SU-DHL-6 (cell line): ENCODE results near the gene NEU4.

Experiments
- H2AFZ ChIP-seq: fragments of 200-600 bp; sonication (generic); 2 replicates; pipeline ENCODE4 v1.6.1; 2014; ENCODE audit warnings: low read depth, mild to moderate bottlenecking, moderate library complexity, mixed read lengths, antibody characterized with exemption, low read length; ENCODE audit not compliant: severe bottlenecking
- H3F3A ChIP-seq: fragments of 200-600 bp; shearing (Covaris generic); 2 replicates; pipeline ENCODE4 v1.6.0; 2016; ENCODE audit warnings: antibody characterized with exemption, mild to moderate bottlenecking; ENCODE audit not compliant: insufficient read depth
- H3K27ac ChIP-seq: fragments of 200-600 bp; sonication (generic); 2 replicates; pipeline ENCODE4 v1.5.1; 2016; ENCODE audit warnings: low read depth, mild to moderate bottlenecking, low read length, moderate library complexity, mixed read lengths
- H3K27me3 ChIP-seq: fragments of 200-600 bp; sonication (generic), shearing (Covaris generic); 2 replicates; pipeline ENCODE4 v1.6.0; 2014; ENCODE audit warnings: mild to moderate bottlenecking, low read length
- H3K36me3 ChIP-seq: fragments of 200-600 bp; sonication (generic); 2 replicates; pipeline ENCODE4 v1.6.1; 2014; ENCODE audit warnings: mild to moderate bottlenecking, low read length, mixed read lengths
- H3K4me2 ChIP-seq: fragments of 300-600, 200-600 bp; shearing (Covaris generic), sonication (generic); 2 replicates; pipeline ENCODE4 v1.6.0; 2014; ENCODE audit warnings: low read length, low read depth, mild to moderate bottlenecking; ENCODE audit not compliant: poor library complexity, severe bottlenecking
- H3K4me3 ChIP-seq: fragments of 200-600 bp; sonication (generic); 2 replicates; pipeline ENCODE4 v1.5.1; 2014; ENCODE audit warnings: antibody characterized with exemption, low read length, mild to moderate bottlenecking, mixed read lengths; ENCODE audit not compliant: insufficient read depth, poor library complexity, severe bottlenecking
- H3K79me2 ChIP-seq: fragments of 200-600 bp; sonication (generic); 2 replicates; pipeline ENCODE4 v1.6.1; 2014; ENCODE audit warnings: mild to moderate bottlenecking, low read length, moderate library complexity; ENCODE audit not compliant: insufficient read depth
- H3K9ac ChIP-seq: fragments of 200-600 bp; sonication (generic); 2 replicates; pipeline ENCODE4 v1.7.0; 2014; ENCODE audit warnings: mild to moderate bottlenecking, low read length
- H3K9me2 ChIP-seq: fragments of 200-600 bp; sonication (generic); replicated peaks from 2 replicates; pipeline ENCODE4 v1.6.1; 2014; ENCODE audit warnings: low read length; ENCODE audit not compliant: insufficient read depth
- H3K9me3 ChIP-seq: fragments of 200-600 bp; sonication (generic); 2 replicates; pipeline ENCODE4 v1.6.1; 2014; ENCODE audit warnings: low read length, mixed read lengths; ENCODE audit not compliant: insufficient read depth
- H4K20me1 ChIP-seq: fragments of 200-600 bp; sonication (generic); 2 replicates; pipeline ENCODE4 v1.6.1; 2014; ENCODE audit warnings: low read depth, mild to moderate bottlenecking, antibody characterized with exemption, low read length, moderate library complexity, mixed read lengths
- CTCF ChIP-seq: fragments of 200-600 bp; sonication (generic); IDR thresholded peaks from one replicate; pipeline ENCODE4 v1.5.1; 2017; ENCODE audit warnings: antibody characterized with exemption, mild to moderate bottlenecking, low read length, moderate library complexity; ENCODE audit not compliant: insufficient read depth, poor library complexity, severe bottlenecking
- EZH2phosphoT487 ChIP-seq: fragments of 200-600 bp; sonication (generic), shearing (Covaris generic); conservative IDR thresholded peaks from 2 replicates; pipeline ENCODE4 v1.6.1; 2018; ENCODE audit warnings: mild to moderate bottlenecking, antibody characterized with exemption, low read length, moderate library complexity, mixed read lengths

Gene NEU4

GRCh38 chr2:241814393-241814642, 5.3 kb downstream of the NEU4 start:
- H3K36me3 ChIP-seq, result no peaks in the 10 kb centered on the region
- no peaks in the 10 kb centered on the region for H3K79me2 ChIP-seq
- no peak overlapping the region for H3K4me3 ChIP-seq
- H3K9me2 ChIP-seq, result no peaks in the 10 kb centered on the region
- no peaks in the 10 kb centered on the region for H3K27me3 ChIP-seq
- no peaks in the 10 kb centered on the region for H4K20me1 ChIP-seq
- H3K9me3 ChIP-seq, result no peaks in the 10 kb centered on the region
- no peak overlapping the region for H3K27ac ChIP-seq
- no peaks in the 10 kb centered on the region for H3F3A ChIP-seq
- H3K9ac ChIP-seq, result no peak overlapping the region
- TF ChIP-seq EZH2phosphoT487 (no peak), CTCF (no peak)
- H2AFZ ChIP-seq, result no peak overlapping the region
- no peak overlapping the region for H3K4me2 ChIP-seq

GRCh38 chr2:241814643-241815476, 5.9 kb downstream of the NEU4 start:
- H3K36me3 ChIP-seq, result no peaks in the 10 kb centered on the region
- H3K27me3 ChIP-seq, result no peaks in the 10 kb centered on the region
- no peaks in the 10 kb centered on the region for H3K9me3 ChIP-seq
- no peaks in the 10 kb centered on the region for H3F3A ChIP-seq
- H4K20me1 ChIP-seq, result no peaks in the 10 kb centered on the region
- no peak overlapping the region for H3K4me2 ChIP-seq
- H3K9ac ChIP-seq, result no peak overlapping the region
- H2AFZ ChIP-seq, result no peak overlapping the region
- no peak overlapping the region for H3K27ac ChIP-seq
- H3K9me2 ChIP-seq, result no peaks in the 10 kb centered on the region
- no peak overlapping the region for H3K4me3 ChIP-seq
- H3K79me2 ChIP-seq, result no peaks in the 10 kb centered on the region
- TF ChIP-seq EZH2phosphoT487, result no peak
- TF ChIP-seq CTCF, result no peak

- no peak overlapping the region for H3K4me3 ChIP-seq
- no peaks in the 10 kb centered on the region for H3K27me3 ChIP-seq
- no peaks in the 10 kb centered on the region for H4K20me1 ChIP-seq
- TF ChIP-seq EZH2phosphoT487, result no peak
- no peak overlapping the region for H3K4me2 ChIP-seq
- no peaks in the 10 kb centered on the region for H3K9me3 ChIP-seq
- no peaks in the 10 kb centered on the region for H3K79me2 ChIP-seq
- H3K9ac ChIP-seq, result no peak overlapping the region
- no peak overlapping the region for H2AFZ ChIP-seq
- no peak overlapping the region for H3K27ac ChIP-seq
- H3F3A ChIP-seq, result no peaks in the 10 kb centered on the region
- no peaks in the 10 kb centered on the region for H3K9me2 ChIP-seq
- H3K36me3 ChIP-seq, result no peaks in the 10 kb centered on the region
Measured at GRCh38 chr2:241815477-241816430, 6.8 kb downstream of the NEU4 start.
